ENCODE data around the gene COL12A1. TPM values are rescaled to one million over a fixed set of nuclear protein-coding genes. Genes with fewer than 3 reads are reported as not detected.

The COL12A1 gene
- total RNA-seq, 1 donor, result 1,591 TPM

GRCh38 chr6:75118925-75119515 lies 86.8 kb downstream of the COL12A1 start:
- no peak for TF ChIP-seq CTCF (IDR thresholded peaks at IDR 0.05; ENCODE audit: extremely low read depth, low read depth, low read length)

GRCh38 chr6:75117701-75118100 lies 88.2 kb downstream of the COL12A1 start:
- Histone ChIP-seq H3K4me3 (ENCODE audit: insufficient read depth, low read length) (no peak overlapping the region), H3K79me2 (ENCODE audit: insufficient read depth, low read length) (no peaks in the 10 kb centered on the region), H3K9me3 (ENCODE audit: low read depth, low read length) (no peaks in the 10 kb centered on the region), H3K27me3 (ENCODE audit: insufficient read depth, low read length) (no peaks in the 10 kb centered on the region), H3K27ac (ENCODE audit: low read depth, low read length) (peak overlapping the region; percentile 66), H2AFZ (ENCODE audit: low read length) (no peak overlapping the region), H3K36me3 (ENCODE audit: insufficient read depth, low read length) (peaks cover 97% of the 10 kb centered on the region), H3K4me2 (ENCODE audit: insufficient read depth, low read length) (no peak overlapping the region), H4K20me1 (ENCODE audit: insufficient read depth, low read length) (no peaks in the 10 kb centered on the region), H3K4me1 (ENCODE audit: insufficient read depth, low read length) (peaks cover 50% of the 10 kb centered on the region)
- TF ChIP-seq CTCF (IDR thresholded peaks at IDR 0.05; ENCODE audit: extremely low read depth, low read depth, low read length), result no peak
- no peak for DNase-seq (ENCODE audit: insufficient read length, low spot score, missing footprints)

More at GRCh38 chr6:75118925-75119515, 86.8 kb downstream of the COL12A1 start:
- Histone ChIP-seq H2AFZ (ENCODE audit: low read length) (no peak overlapping the region), H3K9me3 (ENCODE audit: low read depth, low read length) (no peaks in the 10 kb centered on the region), H4K20me1 (ENCODE audit: insufficient read depth, low read length) (no peaks in the 10 kb centered on the region), H3K36me3 (ENCODE audit: insufficient read depth, low read length) (peaks cover 100% of the 10 kb centered on the region), H3K27me3 (ENCODE audit: insufficient read depth, low read length) (no peaks in the 10 kb centered on the region), H3K4me1 (ENCODE audit: insufficient read depth, low read length) (peaks cover 45% of the 10 kb centered on the region), H3K27ac (ENCODE audit: low read depth, low read length) (no peak overlapping the region), H3K4me2 (ENCODE audit: insufficient read depth, low read length) (no peak overlapping the region), H3K79me2 (ENCODE audit: insufficient read depth, low read length) (no peaks in the 10 kb centered on the region), H3K4me3 (ENCODE audit: insufficient read depth, low read length) (no peak overlapping the region)
- no peak for DNase-seq (ENCODE audit: insufficient read length, low spot score, missing footprints)

- TF ChIP-seq CTCF (IDR thresholded peaks at IDR 0.05; ENCODE audit: extremely low read depth, low read depth, low read length), result no peak
- peaks cover 96% of the 10 kb centered on the region for H3K36me3 ChIP-seq (ENCODE audit: insufficient read depth, low read length)
- H3K4me2 ChIP-seq (ENCODE audit: insufficient read depth, low read length), result no peak overlapping the region
- H2AFZ ChIP-seq (ENCODE audit: low read length), result no peak overlapping the region
- peaks cover 50% of the 10 kb centered on the region for H3K4me1 ChIP-seq (ENCODE audit: insufficient read depth, low read length)
- no peaks in the 10 kb centered on the region for H3K9me3 ChIP-seq (ENCODE audit: low read depth, low read length)
- peak overlapping the region; percentile 66 for H3K27ac ChIP-seq (ENCODE audit: low read depth, low read length)
- no peaks in the 10 kb centered on the region for H3K79me2 ChIP-seq (ENCODE audit: insufficient read depth, low read length)
- peak; percentile 62 for DNase-seq (ENCODE audit: insufficient read length, low spot score, missing footprints)
- H4K20me1 ChIP-seq (ENCODE audit: insufficient read depth, low read length), result no peaks in the 10 kb centered on the region
- H3K4me3 ChIP-seq (ENCODE audit: insufficient read depth, low read length), result no peak overlapping the region
- no peaks in the 10 kb centered on the region for H3K27me3 ChIP-seq (ENCODE audit: insufficient read depth, low read length)
Measured at GRCh38 chr6:75116946-75117345, 88.9 kb downstream of the COL12A1 start.

DNA sequence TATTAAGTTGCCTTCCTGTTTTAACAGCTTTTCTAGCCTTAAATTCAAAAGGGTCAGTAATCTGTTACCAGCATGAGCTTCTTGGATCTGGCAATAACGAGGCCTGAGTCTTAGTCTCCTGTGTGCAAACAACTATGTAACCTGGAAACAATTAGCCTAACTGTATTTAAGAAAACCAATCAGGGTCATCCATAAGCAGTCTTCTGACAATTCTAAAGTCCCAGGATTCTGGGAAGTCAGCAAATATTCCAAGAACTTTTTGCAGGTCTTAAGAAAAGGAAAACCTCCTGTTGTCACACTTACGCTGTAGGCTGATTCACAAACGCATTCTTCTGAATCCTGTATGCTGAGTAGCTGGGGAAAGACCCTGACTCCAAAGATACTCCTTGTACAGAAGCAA lies 90.4 kb downstream of the COL12A1 start:
- H3K27ac ChIP-seq (ENCODE audit: low read depth, low read length), result peak overlapping the region; percentile 48
- no peak overlapping the region for H3K4me3 ChIP-seq (ENCODE audit: insufficient read depth, low read length)
- no peak overlapping the region for H2AFZ ChIP-seq (ENCODE audit: low read length)
- H3K36me3 ChIP-seq (ENCODE audit: insufficient read depth, low read length), result peaks cover 92% of the 10 kb centered on the region
- H3K9me3 ChIP-seq (ENCODE audit: low read depth, low read length), result no peaks in the 10 kb centered on the region
- no peaks in the 10 kb centered on the region for H3K79me2 ChIP-seq (ENCODE audit: insufficient read depth, low read length)
- H3K4me2 ChIP-seq (ENCODE audit: insufficient read depth, low read length), result no peak overlapping the region
- H4K20me1 ChIP-seq (ENCODE audit: insufficient read depth, low read length), result no peaks in the 10 kb centered on the region
- DNase-seq (ENCODE audit: insufficient read length, low spot score, missing footprints), result no peak
- H3K4me1 ChIP-seq (ENCODE audit: insufficient read depth, low read length), result peaks cover 50% of the 10 kb centered on the region
- no peak for TF ChIP-seq CTCF (IDR thresholded peaks at IDR 0.05; ENCODE audit: extremely low read depth, low read depth, low read length)
- no peaks in the 10 kb centered on the region for H3K27me3 ChIP-seq (ENCODE audit: insufficient read depth, low read length)
